Measurements from ENCODE around the gene GPRC5B.

Gene GPRC5B

DNA sequence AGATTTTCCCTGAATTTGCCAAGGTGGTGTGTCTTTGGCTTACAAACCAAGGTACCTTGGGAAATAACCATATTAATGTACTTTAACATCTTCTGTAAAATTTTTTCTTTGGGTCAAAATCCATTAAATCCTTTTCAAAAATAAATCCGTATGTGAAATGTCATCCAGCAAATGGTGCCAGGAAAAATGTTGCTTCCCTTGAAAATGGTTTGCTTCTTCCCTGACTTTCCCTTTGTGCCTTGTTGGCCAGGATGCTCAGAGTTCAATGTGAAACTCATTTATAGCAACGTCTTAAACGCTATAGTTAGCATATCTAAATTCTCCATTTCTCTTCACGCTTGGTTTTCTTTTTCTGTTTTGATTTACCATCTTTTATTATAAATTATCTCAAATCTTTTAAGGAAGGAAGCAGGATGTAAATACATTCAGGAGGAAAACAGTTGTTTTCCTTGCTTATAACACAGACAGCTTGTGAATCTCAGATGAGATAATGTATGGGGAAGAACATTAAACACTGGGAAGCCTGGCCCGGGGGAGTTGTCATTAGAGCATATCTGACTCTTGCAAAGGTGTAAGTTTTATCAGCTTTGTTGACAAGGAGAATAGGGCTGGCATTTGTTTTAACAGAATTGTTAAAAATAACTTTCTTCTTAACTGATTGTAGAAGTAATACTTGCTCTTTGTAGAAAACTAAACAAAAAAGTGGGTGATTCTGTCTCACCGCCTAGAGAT lies 42.1 kb downstream of the GPRC5B start:
- DNase-seq, result no peak

GRCh38 chr16:19841184-19841583 lies 43.5 kb downstream of the GPRC5B start:
- no peak for DNase-seq

GRCh38 chr16:19840524-19841110 lies 44.0 kb downstream of the GPRC5B start:
- no peak for DNase-seq

GRCh38 chr16:19837984-19838707 lies 46.5 kb downstream of the GPRC5B start:
- no peak for DNase-seq

DNA sequence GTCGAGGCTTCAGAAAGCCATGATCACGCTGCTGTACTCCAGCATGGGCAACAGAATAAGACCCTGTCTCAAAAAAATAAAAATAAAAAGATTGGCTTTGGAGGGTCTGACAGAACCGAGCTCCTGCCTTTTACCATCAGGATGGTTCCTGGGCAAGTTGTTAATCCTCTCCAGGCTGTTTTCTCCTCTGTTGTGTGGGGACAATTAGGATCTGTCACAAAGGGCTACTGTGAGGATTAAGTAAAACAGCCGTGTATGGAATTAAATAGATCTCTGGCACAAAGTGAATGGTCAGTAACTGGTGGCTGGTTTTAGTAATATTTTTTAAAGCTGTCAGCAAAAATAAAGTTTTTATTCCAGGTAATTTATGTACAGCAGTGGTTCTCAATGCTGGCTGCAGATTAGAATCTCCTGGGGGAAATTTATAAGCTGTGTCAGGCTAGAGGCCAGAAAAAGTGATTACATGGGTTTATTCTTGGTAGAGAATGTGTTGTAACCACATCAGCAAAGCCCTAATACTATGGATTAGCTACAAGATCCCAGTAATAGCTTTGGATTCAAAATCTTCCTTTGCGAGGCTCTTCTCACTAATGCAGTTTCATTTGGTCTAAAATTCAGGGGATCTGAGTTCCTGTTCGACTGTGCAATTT lies 47.2 kb downstream of the GPRC5B start:
- DNase-seq, result no peak

GRCh38 chr16:19835968-19836421 lies 48.7 kb downstream of the GPRC5B start:
- DNase-seq, result no peak

DNA sequence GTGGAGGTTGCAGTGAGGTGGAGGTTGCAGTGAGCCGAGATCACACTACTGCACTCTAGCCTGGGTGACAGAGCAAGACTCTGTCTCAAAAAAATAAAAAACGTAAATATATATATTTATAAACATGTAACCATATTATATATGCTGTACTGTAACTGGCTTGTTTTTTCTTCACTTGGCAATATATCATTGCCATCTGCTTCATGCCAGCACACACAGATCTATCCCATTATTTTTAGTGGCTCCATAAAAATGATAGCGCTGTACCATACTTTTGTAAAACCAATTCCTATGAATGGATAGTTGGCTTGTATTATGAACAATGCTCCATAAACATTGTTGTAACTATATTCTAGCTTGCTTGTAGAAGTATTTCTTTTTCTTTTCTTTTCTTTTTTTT lies 49.5 kb downstream of the GPRC5B start:
- no peak for DNase-seq

DNA sequence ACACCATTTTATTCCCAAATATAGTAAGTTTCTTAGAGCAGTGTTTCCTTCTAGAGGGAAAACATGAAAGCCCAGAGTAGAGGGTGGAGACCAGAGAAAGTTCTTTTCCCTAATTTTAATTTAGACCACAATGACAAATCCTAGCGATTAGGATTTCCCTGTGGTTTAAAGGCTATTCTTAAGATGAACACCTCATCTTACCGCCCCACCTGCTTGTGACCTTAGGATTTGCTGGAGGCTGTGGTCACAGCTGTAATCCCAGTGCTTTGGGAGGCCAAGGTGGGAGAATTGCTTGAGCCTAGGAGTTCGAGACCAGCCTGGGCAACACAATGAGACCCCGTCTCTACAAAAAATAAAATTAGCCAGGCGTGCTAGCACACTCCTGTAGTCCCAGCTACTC lies 51.1 kb downstream of the GPRC5B start:
- no peak for DNase-seq

- no peak for DNase-seq
These were observed 51.5 kb downstream of the GPRC5B start for GRCh38 chr16:19833176-19833575.

- DNase-seq, result no peak
These were observed 53.0 kb downstream of the GPRC5B start for GRCh38 chr16:19831678-19832077.

DNA sequence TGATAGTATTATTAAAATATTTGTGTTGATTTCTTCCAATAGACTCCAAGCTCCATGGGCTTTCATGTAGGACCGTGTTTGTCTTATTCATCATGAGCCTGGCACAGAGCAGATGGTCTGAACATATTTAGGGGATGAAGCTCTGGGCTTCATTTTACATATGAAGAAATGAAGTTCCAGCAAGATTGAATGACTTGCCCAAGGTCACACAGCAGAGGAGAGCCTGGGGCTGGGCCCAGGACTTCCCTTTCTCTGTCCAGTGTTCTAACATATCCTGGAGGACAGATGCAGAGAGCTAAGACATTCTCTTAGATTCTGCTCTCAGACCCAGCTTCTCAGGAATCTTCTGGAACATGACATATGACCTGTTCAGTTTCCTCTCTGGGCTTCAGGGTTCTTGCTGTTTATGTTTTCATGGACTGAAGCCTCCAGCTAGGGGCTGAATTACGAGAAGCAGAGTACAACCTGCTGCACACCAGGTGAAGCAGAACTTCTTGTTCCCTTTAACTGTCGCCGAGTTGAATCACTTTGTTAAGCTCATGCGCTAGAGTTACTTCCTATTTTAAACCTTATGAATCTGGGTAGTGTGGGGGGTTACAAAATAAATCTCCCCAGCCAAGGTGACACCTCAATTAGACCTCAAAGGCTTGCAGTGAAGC lies 53.6 kb downstream of the GPRC5B start:
- no peak for DNase-seq

DNA sequence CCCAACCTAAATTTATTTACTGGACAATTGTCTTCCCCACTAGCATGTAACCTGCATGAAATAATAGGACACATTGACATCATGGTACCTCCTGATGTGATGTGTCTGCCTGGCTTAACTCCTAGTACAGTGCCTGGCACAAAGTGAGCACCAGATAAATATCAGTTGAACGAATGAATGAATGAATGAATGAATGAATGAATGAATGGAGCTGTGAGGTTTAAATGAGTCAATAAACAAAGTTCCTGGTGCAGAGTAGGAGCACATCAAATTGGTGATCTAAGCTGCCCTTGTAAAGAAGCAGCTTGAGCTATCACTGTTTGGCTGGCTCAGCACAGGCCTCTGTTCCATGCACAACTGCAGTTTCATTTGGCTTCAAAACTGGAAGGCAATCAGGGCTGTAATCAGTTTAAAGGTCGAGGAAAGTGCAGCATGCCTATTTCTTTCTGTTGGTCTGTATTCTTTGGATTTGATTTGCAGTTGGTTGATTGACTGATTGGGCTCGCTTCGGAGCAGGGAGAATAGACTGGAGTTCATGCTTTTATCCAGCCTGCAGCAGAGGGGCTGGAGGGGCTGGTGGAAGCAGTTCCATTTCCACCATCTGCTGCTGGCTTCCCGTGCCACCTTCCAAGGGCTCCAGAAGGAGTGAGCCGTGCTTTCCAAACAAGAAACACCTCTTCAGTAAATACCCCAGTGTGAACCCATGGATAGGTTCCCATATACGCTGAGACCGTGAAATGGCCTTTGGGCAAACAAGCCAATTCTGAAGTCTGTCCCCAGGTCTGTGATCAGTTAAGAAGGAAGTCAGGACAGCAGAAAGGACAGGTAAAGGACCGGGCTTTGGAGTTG lies 54.6 kb downstream of the GPRC5B start:
- no peak for DNase-seq

DNA sequence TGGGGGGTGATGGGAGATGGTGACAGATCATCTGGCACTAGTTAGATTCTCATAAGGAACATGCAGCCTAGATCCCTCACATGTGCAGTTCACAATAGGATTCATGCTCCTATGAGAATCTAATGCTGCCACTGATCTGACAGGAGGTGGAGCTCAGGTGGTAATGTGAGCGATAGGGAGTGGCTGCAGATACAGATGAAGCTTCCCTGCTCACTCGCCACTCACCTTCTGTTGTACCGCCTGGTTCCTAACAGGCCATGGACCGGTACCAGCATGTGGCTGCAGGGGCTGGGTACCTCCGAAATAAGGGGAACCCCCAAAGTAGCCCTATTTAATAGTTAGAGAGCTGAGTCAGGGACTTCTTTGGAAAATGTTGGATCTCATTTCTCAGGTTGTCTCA lies 60.4 kb downstream of the GPRC5B start:
- DNase-seq, result no peak

GRCh38 chr16:19823322-19823721 lies 61.3 kb downstream of the GPRC5B start:
- no peak for DNase-seq

DNA sequence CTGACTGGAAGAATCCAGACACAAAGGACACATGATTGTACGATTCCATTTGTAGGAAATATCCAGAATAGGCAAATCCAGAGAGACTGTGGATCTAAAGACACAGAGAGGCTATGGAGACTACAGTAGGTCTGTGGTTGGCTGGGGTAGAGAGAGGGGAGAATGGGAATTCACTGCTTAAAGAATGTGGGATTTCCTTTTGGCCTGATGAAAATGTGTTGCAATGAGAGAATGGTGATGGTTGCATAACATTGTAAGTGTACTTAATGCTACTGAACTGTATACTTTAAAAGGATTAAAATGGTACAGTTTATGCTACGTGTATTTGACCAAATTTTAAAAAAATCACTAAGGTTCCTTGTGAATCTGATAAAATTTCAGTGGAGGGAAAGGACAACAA lies 62.1 kb downstream of the GPRC5B start:
- no peak for DNase-seq

DNA sequence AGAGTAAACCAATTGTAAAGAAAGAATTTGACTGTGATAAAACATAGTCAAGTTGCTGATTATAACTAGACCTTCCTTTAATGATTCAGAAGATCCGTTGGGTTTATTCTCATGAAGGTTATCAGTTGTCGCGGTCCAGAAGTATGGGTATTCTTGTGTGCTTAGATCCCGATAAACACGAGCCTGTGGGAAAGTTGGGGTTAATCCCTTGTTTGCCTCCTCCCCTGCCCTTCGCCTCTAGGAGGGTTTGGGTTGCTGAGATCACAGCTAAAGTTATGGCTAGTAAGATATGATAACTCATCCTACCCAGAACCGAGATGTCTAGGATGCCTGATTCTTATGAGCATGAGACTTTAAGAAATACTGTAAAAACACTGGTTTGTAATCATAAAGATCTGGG lies 66.8 kb downstream of the GPRC5B start:
- DNase-seq, result no peak

- DNase-seq, result no peak
These were observed 67.5 kb downstream of the GPRC5B start for GRCh38 chr16:19817122-19817521.

DNA sequence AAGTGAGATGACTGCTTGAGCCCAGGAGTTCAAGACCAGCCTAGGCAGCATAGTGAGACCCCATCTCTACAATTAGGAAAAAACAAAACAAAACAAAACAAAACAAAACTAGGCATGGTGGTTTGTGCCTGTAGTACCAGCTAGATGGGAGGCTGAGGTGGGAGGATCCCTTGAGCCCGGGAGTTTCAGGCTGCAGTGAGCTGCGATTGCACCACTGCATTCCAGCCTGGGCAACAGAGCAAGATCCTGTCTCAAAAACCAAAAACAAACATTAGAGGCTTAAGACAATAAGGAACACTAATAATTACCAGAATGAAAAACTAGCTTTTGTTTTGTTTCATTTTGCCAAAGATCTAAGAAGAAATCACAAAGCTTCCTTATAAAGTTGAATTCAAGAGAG lies 69.2 kb downstream of the GPRC5B start:
- no peak for DNase-seq

DNA sequence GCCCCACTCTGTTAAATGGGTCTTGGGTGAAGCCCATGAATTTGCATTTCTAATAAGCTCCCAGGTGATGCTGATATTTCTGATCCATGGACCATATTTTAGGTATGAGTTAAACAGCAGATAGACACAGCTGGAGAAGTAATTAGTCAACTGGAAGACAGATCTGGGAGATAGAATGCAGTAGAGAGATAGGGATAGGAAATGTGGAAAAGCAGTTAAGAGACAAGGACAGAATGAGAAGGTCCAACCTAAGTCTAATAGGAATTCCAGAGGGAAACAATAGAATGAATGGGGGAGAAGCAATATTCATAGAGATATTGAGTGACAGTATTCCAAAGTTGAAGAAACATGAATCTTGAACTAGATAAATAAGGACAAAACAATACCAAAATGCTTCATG lies 71.7 kb downstream of the GPRC5B start:
- DNase-seq, result no peak

- no peak for DNase-seq
These were observed 73.6 kb downstream of the GPRC5B start for GRCh38 chr16:19810817-19811731.

GRCh38 chr16:19809693-19810092 lies 75.0 kb downstream of the GPRC5B start:
- DNase-seq, result no peak
